ENCODE data around the gene MPPED1.

The MPPED1 gene

GRCh38 chr22:43529461-43529860 is 117.6 kb downstream of the MPPED1 start:
- DNase-seq: no peak

GRCh38 chr22:43529934-43530333 is 118.1 kb downstream of the MPPED1 start:
- no peak for DNase-seq

- no peak for DNase-seq
Measured at GRCh38 chr22:43530349-43531201, 118.8 kb downstream of the MPPED1 start.

DNA sequence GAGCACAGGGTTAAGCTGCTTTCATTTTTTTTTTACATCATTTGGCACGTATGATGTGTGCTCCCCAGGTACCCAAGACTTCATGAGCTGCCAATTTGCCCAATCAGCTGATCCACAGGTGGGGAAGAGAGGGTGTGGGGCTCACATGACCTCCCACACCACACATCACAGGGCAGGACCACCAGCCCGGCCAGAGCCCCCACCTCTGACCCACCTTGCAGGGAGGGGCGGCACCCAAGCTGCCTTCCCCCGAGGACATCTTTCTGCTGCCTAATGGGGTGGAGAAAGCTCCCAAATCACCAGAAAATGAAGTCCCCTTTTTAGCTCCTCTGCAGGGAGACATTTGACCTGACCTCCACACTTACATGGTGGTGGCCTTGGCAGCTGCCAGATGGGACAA is 119.8 kb downstream of the MPPED1 start:
- DNase-seq: no peak

GRCh38 chr22:43532301-43533155 is 120.7 kb downstream of the MPPED1 start:
- no peak for DNase-seq

DNA sequence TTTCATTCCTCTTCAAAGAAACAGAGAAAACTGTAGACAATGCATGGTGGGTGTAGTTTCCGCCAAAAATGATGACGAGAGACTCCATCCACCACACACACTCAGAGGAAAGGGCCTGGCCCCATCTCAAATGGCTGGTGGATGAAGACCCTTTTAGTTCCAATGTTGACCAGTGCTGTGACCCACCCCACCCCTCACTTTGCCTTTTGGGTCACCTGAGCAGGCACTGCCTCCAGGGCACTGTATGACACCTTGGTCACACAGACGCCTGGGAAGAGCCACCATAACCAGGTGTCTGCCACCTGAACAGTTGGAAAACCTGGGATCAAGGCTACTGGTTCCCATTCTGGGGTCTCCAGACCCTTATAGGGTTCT is 121.3 kb downstream of the MPPED1 start:
- DNase-seq: no peak

DNA sequence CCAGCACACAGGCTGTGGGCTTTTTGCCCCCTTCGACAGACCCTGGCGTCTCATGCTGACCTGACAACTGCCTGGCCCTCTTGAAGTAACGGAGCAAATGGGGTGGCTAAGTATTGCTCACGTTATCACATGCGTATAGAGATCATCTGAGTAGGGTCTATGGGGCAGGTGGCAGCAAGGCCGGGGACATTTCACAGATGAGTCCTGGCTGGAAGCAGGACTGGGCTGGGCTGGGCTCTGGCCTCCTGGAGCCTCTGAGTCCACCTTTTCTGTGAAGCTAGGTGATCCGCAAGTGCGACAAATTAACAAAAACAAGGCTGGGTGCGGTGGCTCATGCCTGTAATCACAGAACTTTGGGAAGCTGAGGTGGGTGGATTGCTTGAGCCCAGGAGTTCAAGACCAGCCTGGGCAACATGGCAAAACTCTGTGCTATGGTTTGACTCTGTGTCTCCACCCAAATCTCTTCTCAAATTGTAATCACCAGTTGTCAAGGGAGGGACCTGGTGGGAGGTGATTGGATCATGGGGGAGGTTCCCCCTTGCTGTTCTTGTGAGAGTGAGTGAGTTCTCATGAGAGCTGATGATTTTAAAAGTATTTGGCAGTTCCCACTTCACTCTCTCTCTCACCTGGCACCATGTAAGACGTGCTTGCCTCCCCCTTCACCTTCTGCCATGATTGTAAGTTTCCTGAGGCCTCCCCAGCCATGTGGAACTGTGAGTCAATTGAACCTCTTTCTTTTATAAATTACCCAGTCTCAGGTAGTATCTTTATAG is 122.0 kb downstream of the MPPED1 start:
- DNase-seq: no peak

GRCh38 chr22:43534916-43535315 is 123.1 kb downstream of the MPPED1 start:
- DNase-seq: no peak

DNA sequence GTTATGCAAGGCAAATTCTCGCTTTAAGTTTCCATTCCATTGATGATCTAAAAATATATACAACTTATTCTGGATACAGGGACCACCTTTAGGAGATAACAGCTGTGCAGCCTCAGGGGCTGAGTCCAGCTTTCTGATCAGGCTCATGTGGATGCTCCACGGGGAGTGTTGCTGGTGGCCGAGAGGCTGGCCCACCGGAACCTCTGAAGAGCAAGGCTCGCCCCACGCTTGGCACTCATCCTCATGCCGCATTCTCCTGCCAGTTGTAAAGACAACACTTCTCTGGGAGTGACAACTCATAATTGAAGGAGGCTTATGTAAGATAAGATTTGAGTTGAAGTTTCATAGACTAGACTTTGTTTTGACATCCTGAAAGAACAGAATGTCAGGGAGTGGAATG is 123.5 kb downstream of the MPPED1 start:
- DNase-seq: no peak

DNA sequence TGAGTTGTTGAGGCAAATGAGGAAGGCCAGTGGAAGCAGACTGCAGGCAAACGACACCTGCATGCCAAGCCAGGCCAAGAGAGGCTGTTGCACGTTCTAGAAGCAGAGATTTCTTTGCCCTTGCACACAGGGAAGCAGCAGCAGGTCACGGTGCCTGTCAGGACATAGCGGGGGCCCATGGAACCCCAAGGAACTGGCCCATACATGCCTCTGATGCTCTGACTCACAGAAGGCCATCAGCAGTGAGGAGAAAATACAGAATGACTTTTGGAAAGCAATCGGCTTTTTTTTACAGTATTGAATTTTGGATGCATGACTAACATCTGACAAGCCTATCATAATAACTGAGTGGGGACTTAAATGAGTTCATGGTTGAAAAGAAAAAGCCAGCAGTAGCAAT is 123.9 kb downstream of the MPPED1 start:
- no peak for DNase-seq

- DNase-seq: no peak
Measured at GRCh38 chr22:43537019-43537585, 125.3 kb downstream of the MPPED1 start.

DNA sequence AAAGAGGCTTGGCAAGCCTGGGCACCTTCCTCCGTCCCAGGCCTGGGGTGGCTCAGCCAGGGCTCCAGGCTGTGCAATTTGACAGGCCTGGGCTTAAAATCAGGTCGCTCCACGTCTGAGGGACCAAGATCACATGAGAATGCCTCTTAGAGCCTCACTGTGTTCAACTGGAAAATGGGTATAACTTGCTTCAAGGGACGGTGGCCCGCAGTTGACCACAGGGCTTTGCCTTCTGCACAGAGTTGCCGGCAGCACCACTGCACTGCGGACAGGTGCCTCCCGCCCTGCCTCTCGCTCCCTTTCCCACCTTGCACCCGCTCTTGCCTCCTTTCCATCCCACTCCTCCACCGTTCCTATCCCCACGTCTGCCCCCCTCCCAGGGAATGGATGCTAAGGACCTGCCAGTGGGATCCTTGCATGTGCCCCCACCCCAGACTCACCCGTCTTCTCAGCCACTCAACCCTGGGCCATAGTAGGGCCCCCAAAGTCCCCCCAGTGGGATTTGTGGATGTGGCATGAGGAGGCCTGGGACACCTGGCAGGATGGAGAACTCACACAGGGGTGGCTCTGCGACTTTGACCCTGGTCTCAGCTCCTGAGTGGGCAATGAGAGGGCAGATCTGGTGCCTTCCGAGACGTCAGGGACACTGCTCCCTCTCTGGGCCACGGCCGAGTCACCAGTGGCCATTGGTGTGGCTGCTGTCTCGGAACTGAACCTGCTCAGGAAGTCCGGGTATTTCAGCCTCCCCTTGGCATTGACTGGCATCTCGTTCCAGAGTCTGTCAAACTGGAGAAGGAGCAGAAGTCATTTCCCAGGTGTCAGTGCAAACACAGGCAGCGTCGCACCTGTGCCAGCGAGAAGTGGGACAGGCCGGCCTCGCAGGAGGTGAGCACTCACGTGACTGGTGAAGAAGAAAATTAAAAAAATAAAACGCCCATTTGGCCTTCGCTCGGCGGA is 128.0 kb downstream of the MPPED1 start:
- no peak for DNase-seq

DNA sequence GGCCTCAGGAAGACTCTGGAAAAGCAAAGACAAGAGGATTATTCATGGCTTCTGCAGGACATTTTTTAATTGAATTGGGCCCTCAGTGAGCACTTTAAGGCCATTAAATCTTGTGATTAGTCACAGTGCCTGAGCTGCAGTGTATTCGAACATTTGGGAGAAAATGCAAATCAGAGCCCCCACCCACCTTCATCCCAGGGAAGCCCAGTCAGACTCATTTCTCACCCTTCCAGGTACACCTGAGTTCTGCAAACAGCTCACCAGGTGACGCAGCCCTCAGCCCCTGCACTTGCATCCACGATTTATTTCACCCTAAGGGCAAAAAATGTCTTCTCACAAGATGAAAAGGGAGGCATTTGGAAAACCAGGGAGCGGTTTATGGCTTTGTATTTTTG is 128.7 kb downstream of the MPPED1 start:
- DNase-seq: no peak

DNA sequence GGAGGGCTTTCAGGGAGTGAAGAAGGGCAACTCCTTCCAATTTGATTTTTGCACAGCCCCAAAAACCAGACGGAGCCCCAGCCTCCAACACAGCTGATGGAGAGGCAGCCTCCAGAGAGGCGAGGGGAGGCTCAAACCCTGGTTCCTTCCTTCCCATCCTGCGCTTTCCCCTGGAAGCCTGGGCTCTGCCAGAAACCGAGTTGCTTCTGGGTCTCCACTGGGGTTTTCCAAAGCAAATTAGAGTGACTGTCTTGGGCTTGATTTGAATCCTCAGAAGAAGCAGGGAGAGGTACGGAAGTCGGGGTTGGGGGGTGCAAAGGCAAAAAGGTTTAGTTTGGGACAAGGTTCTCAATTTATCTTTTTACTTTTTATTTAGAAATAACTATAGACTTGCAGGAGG is 129.2 kb downstream of the MPPED1 start:
- DNase-seq: no peak

DNA sequence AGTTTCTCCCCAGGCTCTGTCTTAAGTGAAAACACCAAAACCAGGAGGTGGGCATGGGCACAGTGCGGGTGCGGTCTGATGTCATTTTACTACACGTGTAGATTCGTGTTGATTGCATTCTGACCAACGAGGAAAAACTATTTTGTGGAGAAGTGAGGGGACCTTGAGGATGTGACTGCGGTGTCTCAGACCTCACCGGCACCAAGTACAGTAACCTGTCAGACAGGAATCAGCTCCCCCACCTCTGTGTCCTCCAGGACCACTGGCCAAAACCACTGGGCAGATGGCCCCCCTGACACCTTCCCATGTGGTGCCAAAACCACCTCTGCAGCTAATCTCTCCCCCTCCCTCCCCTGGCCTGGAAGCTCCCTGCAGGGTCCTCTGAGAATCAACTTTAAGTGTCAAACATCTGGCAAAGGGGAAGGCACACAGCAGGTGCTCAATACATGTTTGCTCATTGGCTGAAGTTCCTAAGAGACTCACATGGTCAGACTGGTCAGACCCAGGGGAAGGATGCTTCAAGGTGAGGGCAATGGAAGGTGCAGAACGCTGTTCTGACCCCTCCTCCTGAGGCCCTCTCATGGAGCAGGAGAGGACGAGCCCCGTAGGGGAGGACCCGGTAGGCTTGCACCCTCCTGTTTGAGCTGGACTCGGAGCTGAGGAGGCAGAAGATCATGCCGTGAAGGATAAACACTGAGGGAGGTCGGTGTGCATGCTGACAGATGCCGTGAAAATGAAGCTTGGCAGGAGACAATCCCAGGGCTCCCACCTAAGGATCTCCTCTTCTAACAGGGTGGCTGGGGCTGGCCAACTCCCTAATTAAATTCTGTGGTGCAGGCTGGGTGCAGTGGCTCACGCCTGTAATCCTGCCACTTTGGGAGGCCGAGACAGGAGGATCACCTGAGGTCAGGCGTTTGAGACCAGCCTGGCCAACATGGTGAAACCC is 129.9 kb downstream of the MPPED1 start:
- no peak for DNase-seq

GRCh38 chr22:43542681-43543521 is 131.1 kb downstream of the MPPED1 start:
- no peak for DNase-seq

- no peak for DNase-seq
Measured at GRCh38 chr22:43543522-43544288, 131.9 kb downstream of the MPPED1 start.

- no peak for DNase-seq
Measured at GRCh38 chr22:43544289-43544673, 132.5 kb downstream of the MPPED1 start.

- no peak for DNase-seq
Measured at GRCh38 chr22:43546186-43546585, 134.4 kb downstream of the MPPED1 start.

Measured in NCI-H1436 (cell line).